Liver (tissue), 9 donors: ENCODE measurements around the gene PFKFB3. TPM values are rescaled to one million over a fixed set of nuclear protein-coding genes. Genes with fewer than 3 reads are reported as not detected.

ENCODE experiments used
- DNase-seq: peaks from one replicate; pipeline ENCODE4 v3.0.0-alpha.2; 2017; ENCODE audit warnings: low spot score
- H3K27ac ChIP-seq, 2 donors: one replicate each; pipeline ENCODE4 v1.7.0; 2013; ENCODE audit warnings: inconsistent platforms in 2 of 2, low read length in 2 of 2, control low read depth in 1 of 2, low read depth in 1 of 2, mild to moderate bottlenecking in 1 of 2
- H3K27me3 ChIP-seq, 4 donors: one replicate each; pipeline versions ENCODE4 v1.6.1 to v1.7.0; 2013; ENCODE audit warnings: low read length in 3 of 4, inconsistent platforms in 1 of 4, mild to moderate bottlenecking in 1 of 4, moderate library complexity in 1 of 4; ENCODE audit not compliant: control insufficient read depth in 4 of 4, insufficient read depth in 4 of 4
- H3K36me3 ChIP-seq, 4 donors: one replicate each; pipeline versions ENCODE4 v1.6.1 to v1.7.0; 2013; ENCODE audit warnings: low read length in 3 of 4, mild to moderate bottlenecking in 3 of 4, low read depth in 1 of 4, moderate library complexity in 1 of 4; ENCODE audit not compliant: control insufficient read depth in 4 of 4, insufficient read depth in 3 of 4
- H3K4me1 ChIP-seq, 4 donors: one replicate each; pipeline versions ENCODE4 v1.6.1 to v1.7.0; 2013; ENCODE audit warnings: low read length in 3 of 4, mild to moderate bottlenecking in 3 of 4, moderate library complexity in 1 of 4; ENCODE audit not compliant: control insufficient read depth in 4 of 4, insufficient read depth in 4 of 4
- H3K4me3 ChIP-seq, 3 donors: one replicate each; pipeline versions ENCODE4 v1.6.1 to v1.7.0; 2013; ENCODE audit warnings: low read length in 3 of 3, control low read depth in 1 of 3, low read depth in 1 of 3, mild to moderate bottlenecking in 1 of 3
- H3K9ac ChIP-seq, 2 donors: one replicate each; pipeline ENCODE4 v1.7.0; 2013; ENCODE audit warnings: low read length in 2 of 2, mild to moderate bottlenecking in 2 of 2, moderate library complexity in 2 of 2, control low read depth in 1 of 2, low read depth in 1 of 2
- H3K9me3 ChIP-seq, 4 donors: one replicate each; pipeline versions ENCODE4 v1.6.1 to v1.7.0; 2013; ENCODE audit warnings: low read length in 3 of 4; ENCODE audit not compliant: control insufficient read depth in 4 of 4
- ATF3 ChIP-seq: IDR thresholded peaks from 2 replicates; pipeline ENCODE4 v1.6.1; 2016; ENCODE audit warnings: antibody characterized with exemption
- EGR1 ChIP-seq, 2 donors: IDR thresholded peaks; 2 replicates each; pipeline ENCODE4 v1.6.1; 2016 to 2018; ENCODE audit warnings: antibody characterized with exemption in 2 of 2, low read depth in 2 of 2
- FOXA1 ChIP-seq: IDR thresholded peaks from 2 replicates; pipeline ENCODE4 v1.6.1; 2016; ENCODE audit warnings: antibody characterized with exemption
- FOXA2 ChIP-seq: IDR thresholded peaks from 2 replicates; pipeline ENCODE4 v1.6.1; 2016; ENCODE audit warnings: antibody characterized with exemption
- GABPA ChIP-seq, 2 donors: IDR thresholded peaks in 1 of 2; conservative IDR thresholded peaks in 1 of 2; 2 replicates each; pipeline ENCODE4 v1.6.1; 2016; ENCODE audit warnings: antibody characterized with exemption in 2 of 2, mild to moderate bottlenecking in 1 of 2, moderate library complexity in 1 of 2
- HNF4A ChIP-seq, 2 donors: conservative IDR thresholded peaks; 2 replicates each; pipeline ENCODE4 v1.6.1; 2016; ENCODE audit warnings: antibody characterized with exemption in 2 of 2, mild to moderate bottlenecking in 2 of 2
- HNF4G ChIP-seq: IDR thresholded peaks from 2 replicates; pipeline ENCODE4 v1.6.1; 2016; ENCODE audit warnings: antibody characterized with exemption
- JUND ChIP-seq, 2 donors: IDR thresholded peaks; 2 replicates each; pipeline ENCODE4 v1.6.1; 2016; ENCODE audit warnings: antibody characterized with exemption in 2 of 2
- NR2F2 ChIP-seq: IDR thresholded peaks from 2 replicates; pipeline ENCODE4 v1.6.1; 2016; ENCODE audit warnings: antibody characterized with exemption
- RAD21 ChIP-seq, 2 donors: IDR thresholded peaks; 2 replicates each; pipeline ENCODE4 v1.6.1; 2016; ENCODE audit warnings: antibody characterized with exemption in 2 of 2, mild to moderate bottlenecking in 2 of 2
- REST ChIP-seq: IDR thresholded peaks from 2 replicates; pipeline ENCODE4 v1.6.1; 2016; ENCODE audit warnings: antibody characterized with exemption, mild to moderate bottlenecking
- RXRA ChIP-seq, 2 donors: IDR thresholded peaks; 2 replicates each; pipeline ENCODE4 v1.6.1; 2017 to 2018; ENCODE audit warnings: antibody characterized with exemption in 2 of 2, mild to moderate bottlenecking in 1 of 2
- SP1 ChIP-seq: IDR thresholded peaks from 2 replicates; pipeline ENCODE4 v1.6.1; 2018; ENCODE audit warnings: antibody characterized with exemption, mild to moderate bottlenecking
- TAF1 ChIP-seq: conservative IDR thresholded peaks from 2 replicates; pipeline ENCODE4 v1.6.1; 2016; ENCODE audit warnings: antibody characterized with exemption, mild to moderate bottlenecking
- YY1 ChIP-seq: IDR thresholded peaks from 2 replicates; pipeline ENCODE4 v1.6.1; 2016; ENCODE audit warnings: antibody characterized with exemption, mild to moderate bottlenecking
- ZBTB33 ChIP-seq: IDR thresholded peaks from 2 replicates; pipeline ENCODE4 v1.6.1; 2016; ENCODE audit warnings: antibody characterized with exemption
- WGBS: extraction: QIAGEN DNeasy Blood & Tissue Kit; methylation state at CpG from one replicate; pipeline ENCODE4 v1.1.7; 2013; 5-methylcytosine and 5-hydroxymethylcytosine counted together
- polyA plus RNA-seq, 2 donors: library from polyadenylated mRNA; stranded (reverse) in 1 of 2; unstranded in 1 of 2; fragments of 200-250 nt in 1 of 2; fragments of >200 nt in 1 of 2; fragmentation: Nextera tagmentation in 1 of 2; extraction: Ambion mirVana in 1 of 2; gene quantifications; one replicate each; pipeline versions ENCODE4 v1.2.1 to v1.2.3, GENCODE V29; 2013 to 2015
- total RNA-seq, 2 donors: library from RNA; depleted of rRNA; stranded (reverse); fragments of >200 nt; gene quantifications; one replicate each; pipeline ENCODE4 v1.2.3, GENCODE V29; 2014
- donor health status: healthy.
- donor health status: healthy.
- donor health status: healthy.
- donor health status: healthy.
- donor health status: healthy.

PFKFB3 gene
- total and polyA plus RNA-seq, 4 donors, result 1.6 to 9.1 (median 5.8) TPM

GRCh38 chr10:6274484-6274883, 71.8 kb downstream of the PFKFB3 start:
- no peak for DNase-seq

GRCh38 chr10:6275022-6275997, 72.6 kb downstream of the PFKFB3 start:
- Histone ChIP-seq H3K27ac (peak overlapping the region; percentile 61 to 74), H3K4me3 (no peak overlapping the region), H3K27me3 (no peaks in the 10 kb centered on the region), H3K4me1 (peaks cover 5 to 34% (median 19%) of the 10 kb centered on the region in 4 donors), H3K36me3 (no peaks in the 10 kb centered on the region), H3K9me3 (no peaks in the 10 kb centered on the region), H3K9ac (no peak overlapping the region)
- WGBS, result 79% methylated on average over 29 of the region's 29 CpGs
- no peak for DNase-seq
- TF ChIP-seq REST (no peak), YY1 (peak; percentile 30), ATF3 (no peak), HNF4A (conservative IDR thresholded peaks at IDR 0.05) (no peak), HNF4G (no peak), FOXA2 (no peak), ZBTB33 (no peak), NR2F2 (no peak), GABPA (IDR thresholded peaks at IDR 0.05 in 1 of 2, conservative IDR thresholded peaks at IDR 0.05 in 1 of 2) (peak in 1 of 2 donors; percentile 27), RAD21 (IDR thresholded peaks at IDR 0.05) (peak in 1 of 2 donors; percentile 34), FOXA1 (no peak), JUND (IDR thresholded peaks at IDR 0.05) (peak; percentile 89 to 91), SP1 (no peak)

More at GRCh38 chr10:6274484-6274883, 71.8 kb downstream of the PFKFB3 start:
- Histone ChIP-seq H3K4me3 (no peak overlapping the region), H3K9me3 (no peaks in the 10 kb centered on the region), H3K36me3 (no peaks in the 10 kb centered on the region), H3K9ac (no peak overlapping the region), H3K27ac (peak overlapping the region; percentile 61 to 74), H3K27me3 (no peaks in the 10 kb centered on the region), H3K4me1 (peaks cover 3 to 26% (median 14%) of the 10 kb centered on the region in 4 donors)
- TF ChIP-seq HNF4A (conservative IDR thresholded peaks at IDR 0.05) (no peak), NR2F2 (no peak), JUND (IDR thresholded peaks at IDR 0.05) (no peak), EGR1 (IDR thresholded peaks at IDR 0.05; ENCODE audit: low read depth in 2 of 2) (no peak), HNF4G (no peak), RAD21 (IDR thresholded peaks at IDR 0.05) (no peak), ATF3 (no peak), SP1 (no peak), TAF1 (no peak), REST (no peak), FOXA1 (no peak), RXRA (IDR thresholded peaks at IDR 0.05) (no peak), FOXA2 (no peak)
- WGBS, result 91% methylated on average over 7 of the region's 7 CpGs
